ENCODE measurements around the gene GTF3C4. TPM values are rescaled to one million over a fixed set of nuclear protein-coding genes. Genes with fewer than 3 reads are reported as not detected.

GTF3C4 gene, protein sequence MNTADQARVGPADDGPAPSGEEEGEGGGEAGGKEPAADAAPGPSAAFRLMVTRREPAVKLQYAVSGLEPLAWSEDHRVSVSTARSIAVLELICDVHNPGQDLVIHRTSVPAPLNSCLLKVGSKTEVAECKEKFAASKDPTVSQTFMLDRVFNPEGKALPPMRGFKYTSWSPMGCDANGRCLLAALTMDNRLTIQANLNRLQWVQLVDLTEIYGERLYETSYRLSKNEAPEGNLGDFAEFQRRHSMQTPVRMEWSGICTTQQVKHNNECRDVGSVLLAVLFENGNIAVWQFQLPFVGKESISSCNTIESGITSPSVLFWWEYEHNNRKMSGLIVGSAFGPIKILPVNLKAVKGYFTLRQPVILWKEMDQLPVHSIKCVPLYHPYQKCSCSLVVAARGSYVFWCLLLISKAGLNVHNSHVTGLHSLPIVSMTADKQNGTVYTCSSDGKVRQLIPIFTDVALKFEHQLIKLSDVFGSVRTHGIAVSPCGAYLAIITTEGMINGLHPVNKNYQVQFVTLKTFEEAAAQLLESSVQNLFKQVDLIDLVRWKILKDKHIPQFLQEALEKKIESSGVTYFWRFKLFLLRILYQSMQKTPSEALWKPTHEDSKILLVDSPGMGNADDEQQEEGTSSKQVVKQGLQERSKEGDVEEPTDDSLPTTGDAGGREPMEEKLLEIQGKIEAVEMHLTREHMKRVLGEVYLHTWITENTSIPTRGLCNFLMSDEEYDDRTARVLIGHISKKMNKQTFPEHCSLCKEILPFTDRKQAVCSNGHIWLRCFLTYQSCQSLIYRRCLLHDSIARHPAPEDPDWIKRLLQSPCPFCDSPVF
- total RNA-seq (2021; ENCODE audit: unreplicated experiment) (25.1 TPM), Bru-seq, nascent RNA (percentile 88 among the genes with signal in this experiment), BruChase-seq, experiment 1, labeled RNA remaining after a 2-hour chase (percentile 96 among the genes with signal in this experiment), BruChase-seq, experiment 2, labeled RNA remaining after a 6-hour chase (percentile 83 among the genes with signal in this experiment)
- 13.6 TPM for polyA plus RNA-seq (2012; ENCODE audit: insufficient read length)
- long read RNA-seq, full-length matches to known transcripts, result 52 of 82 reads
- long read RNA-seq, partial matches to known transcripts, result 14 of 82 reads
- long read RNA-seq, other reads (novel, unspliced or antisense), result 16 of 82 reads

DNA sequence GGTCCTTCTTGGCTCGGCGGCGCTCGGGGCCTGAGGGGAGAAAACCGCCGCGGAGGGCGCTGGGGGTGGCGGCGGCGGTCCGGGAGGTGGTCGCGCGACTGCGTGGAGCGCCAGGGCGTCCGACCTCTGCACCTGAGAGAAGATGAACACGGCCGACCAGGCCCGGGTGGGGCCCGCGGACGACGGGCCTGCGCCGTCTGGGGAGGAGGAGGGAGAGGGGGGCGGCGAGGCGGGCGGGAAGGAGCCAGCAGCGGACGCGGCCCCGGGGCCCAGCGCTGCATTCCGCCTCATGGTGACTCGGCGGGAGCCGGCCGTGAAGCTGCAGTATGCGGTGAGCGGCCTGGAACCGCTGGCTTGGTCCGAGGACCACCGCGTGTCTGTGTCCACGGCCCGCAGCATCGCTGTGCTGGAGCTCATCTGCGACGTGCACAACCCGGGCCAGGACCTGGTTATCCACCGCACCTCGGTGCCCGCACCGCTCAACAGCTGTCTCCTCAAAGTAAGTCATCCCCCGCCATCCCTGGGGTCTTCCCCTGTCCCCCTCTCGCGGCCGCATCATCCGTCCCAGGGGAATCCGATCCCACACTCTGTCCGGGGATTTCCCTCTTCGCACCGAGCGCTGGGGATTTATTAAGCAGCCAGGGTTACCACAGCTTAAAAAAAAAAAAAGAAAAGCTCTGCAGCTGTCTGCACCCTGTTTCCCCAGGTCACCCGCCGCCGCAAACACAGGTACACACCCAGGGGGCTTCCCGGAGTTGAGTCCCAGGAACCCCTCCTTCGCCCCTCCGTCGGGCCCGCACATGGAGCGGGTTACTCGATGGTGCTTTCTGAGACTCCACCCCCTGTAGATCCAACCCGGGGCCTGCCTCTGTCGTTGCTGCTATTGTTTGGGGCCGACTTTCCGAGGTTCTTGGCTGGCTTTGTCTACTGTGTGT lies at the start of gene GTF3C4:
Gene GTF3C4 (plus strand): TSS at position 8 of the 935 bp plus-strand sequence. CDS start 135 bp downstream, at position 143.
- ATAC-seq (peak; percentile 72), DNase-seq (ENCODE audit: low read depth, low spot score) (no peak)
- Histone ChIP-seq H3K27ac (ENCODE audit: low read length) (peak within 1 kb of the TSS; percentile 92), H3K9me3 (ENCODE audit: control insufficient read depth, insufficient read depth, low read depth, low read length) (no peaks in the 10 kb centered on the region), H3K27me3 (ENCODE audit: control insufficient read depth, insufficient read depth, low read length) (no peaks in the 10 kb centered on the region), H3K4me3 (ENCODE audit: low read depth in 2 of 2, low read length in 2 of 2) (peak within 1 kb of the TSS; percentile 71 to 83), H3K36me3 (ENCODE audit: control insufficient read depth, insufficient read depth, low read length) (no peaks in the 10 kb centered on the region; the same call in 1 of the 2 replicates), H3K4me1 (ENCODE audit: control insufficient read depth, insufficient read depth, low read length) (peaks cover 13% of the 10 kb centered on the region)
- intact Hi-C loops (cut with micrococcal nuclease; ENCODE audit: unreplicated experiment), result loop anchor here (10.0 kb wide), 1 partner anchor 134 kb away; no protein-coding TSS in a partner anchor
- TF ChIP-seq SIN3A (IDR thresholded peaks at IDR 0.05; ENCODE audit: borderline replicate concordance, insufficient read depth, low read depth, low read length) (no peak), TCF7L2 (IDR thresholded peaks at IDR 0.05; ENCODE audit: low read depth, low read length) (no peak), POLR2AphosphoS5 (IDR thresholded peaks at IDR 0.05; ENCODE audit: low read depth, low read length) (no peak)
- TF ChIP-seq, protein P1, sequence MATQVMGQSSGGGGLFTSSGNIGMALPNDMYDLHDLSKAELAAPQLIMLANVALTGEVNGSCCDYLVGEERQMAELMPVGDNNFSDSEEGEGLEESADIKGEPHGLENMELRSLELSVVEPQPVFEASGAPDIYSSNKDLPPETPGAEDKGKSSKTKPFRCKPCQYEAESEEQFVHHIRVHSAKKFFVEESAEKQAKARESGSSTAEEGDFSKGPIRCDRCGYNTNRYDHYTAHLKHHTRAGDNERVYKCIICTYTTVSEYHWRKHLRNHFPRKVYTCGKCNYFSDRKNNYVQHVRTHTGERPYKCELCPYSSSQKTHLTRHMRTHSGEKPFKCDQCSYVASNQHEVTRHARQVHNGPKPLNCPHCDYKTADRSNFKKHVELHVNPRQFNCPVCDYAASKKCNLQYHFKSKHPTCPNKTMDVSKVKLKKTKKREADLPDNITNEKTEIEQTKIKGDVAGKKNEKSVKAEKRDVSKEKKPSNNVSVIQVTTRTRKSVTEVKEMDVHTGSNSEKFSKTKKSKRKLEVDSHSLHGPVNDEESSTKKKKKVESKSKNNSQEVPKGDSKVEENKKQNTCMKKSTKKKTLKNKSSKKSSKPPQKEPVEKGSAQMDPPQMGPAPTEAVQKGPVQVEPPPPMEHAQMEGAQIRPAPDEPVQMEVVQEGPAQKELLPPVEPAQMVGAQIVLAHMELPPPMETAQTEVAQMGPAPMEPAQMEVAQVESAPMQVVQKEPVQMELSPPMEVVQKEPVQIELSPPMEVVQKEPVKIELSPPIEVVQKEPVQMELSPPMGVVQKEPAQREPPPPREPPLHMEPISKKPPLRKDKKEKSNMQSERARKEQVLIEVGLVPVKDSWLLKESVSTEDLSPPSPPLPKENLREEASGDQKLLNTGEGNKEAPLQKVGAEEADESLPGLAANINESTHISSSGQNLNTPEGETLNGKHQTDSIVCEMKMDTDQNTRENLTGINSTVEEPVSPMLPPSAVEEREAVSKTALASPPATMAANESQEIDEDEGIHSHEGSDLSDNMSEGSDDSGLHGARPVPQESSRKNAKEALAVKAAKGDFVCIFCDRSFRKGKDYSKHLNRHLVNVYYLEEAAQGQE (IDR thresholded peaks at IDR 0.05; ENCODE audit: insufficient read depth in 1 of 2, low read depth in 2 of 2, low read length in 1 of 2), result no peak
- TF ChIP-seq, protein P2, sequence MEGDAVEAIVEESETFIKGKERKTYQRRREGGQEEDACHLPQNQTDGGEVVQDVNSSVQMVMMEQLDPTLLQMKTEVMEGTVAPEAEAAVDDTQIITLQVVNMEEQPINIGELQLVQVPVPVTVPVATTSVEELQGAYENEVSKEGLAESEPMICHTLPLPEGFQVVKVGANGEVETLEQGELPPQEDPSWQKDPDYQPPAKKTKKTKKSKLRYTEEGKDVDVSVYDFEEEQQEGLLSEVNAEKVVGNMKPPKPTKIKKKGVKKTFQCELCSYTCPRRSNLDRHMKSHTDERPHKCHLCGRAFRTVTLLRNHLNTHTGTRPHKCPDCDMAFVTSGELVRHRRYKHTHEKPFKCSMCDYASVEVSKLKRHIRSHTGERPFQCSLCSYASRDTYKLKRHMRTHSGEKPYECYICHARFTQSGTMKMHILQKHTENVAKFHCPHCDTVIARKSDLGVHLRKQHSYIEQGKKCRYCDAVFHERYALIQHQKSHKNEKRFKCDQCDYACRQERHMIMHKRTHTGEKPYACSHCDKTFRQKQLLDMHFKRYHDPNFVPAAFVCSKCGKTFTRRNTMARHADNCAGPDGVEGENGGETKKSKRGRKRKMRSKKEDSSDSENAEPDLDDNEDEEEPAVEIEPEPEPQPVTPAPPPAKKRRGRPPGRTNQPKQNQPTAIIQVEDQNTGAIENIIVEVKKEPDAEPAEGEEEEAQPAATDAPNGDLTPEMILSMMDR (IDR thresholded peaks at IDR 0.05), result no peak
- POLR2A ChIA-PET, result interaction anchor here (0.6 kb wide), 1 partner anchor 16 kb away, joined by 3 read pairs; no protein-coding TSS in a partner anchor
- in situ Hi-C loops (cut with HindIII; ENCODE audit: low pct_unique_long_range_greater_than_20kb, low sequenced_read_pairs), result no loop called here
- CTCF ChIA-PET, result no interaction called here
- no TSS peak for BruUV-seq (replicated peaks)

Data from Panc1 (cell line).